OCI-LY7 (cell line): ENCODE results near the gene MTG2. TPM values are rescaled to one million over a fixed set of nuclear protein-coding genes. Genes with fewer than 3 reads are reported as not detected.

Source experiments
- BruUV-seq: library from RNA; stranded (reverse); fragments of 400-500 nt; replicated peaks from 2 replicates; lab custom pipeline; 2021; lab: Mats Ljungman, UMichigan
- CTCF ChIA-PET: fragments of 300-600 bp; sonication (Branson Sonifier 250); formaldehyde crosslinking; loops from one replicate; lab custom pipeline; 2022; ENCODE audit warnings: antibody characterized with exemption; ENCODE audit not compliant: unreplicated experiment; lab: Charles Lee
- POLR2A ChIA-PET: fragments of 300-600 bp; sonication (Branson Sonifier 250); formaldehyde crosslinking; loops from one replicate; lab custom pipeline; 2022; ENCODE audit warnings: antibody characterized with exemption; lab: Charles Lee
- DNase-seq: peaks from one replicate; pipeline ENCODE4 v3.0.0-alpha.2; 2015; ENCODE audit warnings: low spot score
- H2AFZ ChIP-seq: fragments of 200-600 bp; sonication (generic), shearing (Covaris generic); 2 replicates; pipeline ENCODE4 v1.6.1; 2014; ENCODE audit warnings: mild to moderate bottlenecking, antibody characterized with exemption, low read length, moderate library complexity
- H3K27ac ChIP-seq: fragments of 200-600 bp; sonication (generic); 2 replicates; pipeline ENCODE4 v1.5.1; 2014; ENCODE audit warnings: mixed run types, low read depth, mild to moderate bottlenecking, moderate library complexity, low read length, inconsistent platforms; ENCODE audit not compliant: poor library complexity, severe bottlenecking
- H3K36me3 ChIP-seq: fragments of 200-600 bp; sonication (generic); 2 replicates; pipeline ENCODE4 v1.6.1; 2014; ENCODE audit warnings: mild to moderate bottlenecking, antibody characterized with exemption, low read length, moderate library complexity, mixed read lengths; ENCODE audit not compliant: insufficient read depth
- H3K4me1 ChIP-seq: fragments of 200-600 bp; sonication (generic); 2 replicates; pipeline ENCODE4 v1.5.1; 2014; ENCODE audit warnings: mild to moderate bottlenecking, low read length; ENCODE audit not compliant: insufficient read depth, poor library complexity, severe bottlenecking
- H3K4me2 ChIP-seq: fragments of 200-600 bp; sonication (generic); 2 replicates; pipeline ENCODE4 v1.6.1; 2014; ENCODE audit warnings: mild to moderate bottlenecking, low read length
- H3K4me3 ChIP-seq: fragments of 200-600 bp; sonication (generic); 2 replicates; pipeline ENCODE4 v1.5.1; 2014; ENCODE audit warnings: mild to moderate bottlenecking, low read depth, low read length; ENCODE audit not compliant: poor library complexity, severe bottlenecking
- H3K79me2 ChIP-seq: fragments of 200-600 bp; sonication (generic); 2 replicates; pipeline ENCODE4 v1.6.1; 2016; ENCODE audit warnings: low read depth, mild to moderate bottlenecking, low read length, moderate library complexity, mixed read lengths; ENCODE audit not compliant: insufficient read depth
- H3K9me2 ChIP-seq: fragments of 200-600 bp; sonication (generic); 2 replicates; pipeline ENCODE4 v1.6.1; 2016; ENCODE audit warnings: mild to moderate bottlenecking, low read length, mixed read lengths; ENCODE audit not compliant: insufficient read depth
- H3K9me3 ChIP-seq: fragments of 200-600 bp; sonication (generic); 2 replicates; pipeline ENCODE4 v1.6.1; 2014; ENCODE audit warnings: mild to moderate bottlenecking, mixed run types, low read length, mixed read lengths
- H4K20me1 ChIP-seq: fragments of 200-600 bp; sonication (generic); 2 replicates; pipeline ENCODE4 v1.6.1; 2014; ENCODE audit warnings: mild to moderate bottlenecking, antibody characterized with exemption, low read length, moderate library complexity, mixed read lengths; ENCODE audit not compliant: insufficient read depth
- CTCF ChIP-seq: fragments of 200-600 bp; sonication (generic); conservative IDR thresholded peaks from 2 replicates; pipeline ENCODE4 v1.5.1; 2014; ENCODE audit warnings: mild to moderate bottlenecking, antibody characterized with exemption, low read length, moderate library complexity, mixed read lengths
- EZH2phosphoT487 ChIP-seq: fragments of 200-600 bp; sonication (generic); IDR thresholded peaks from 2 replicates; pipeline ENCODE4 v1.6.1; 2018; ENCODE audit warnings: low read depth, borderline replicate concordance, mild to moderate bottlenecking, mixed run types, antibody characterized with exemption, low read length, moderate library complexity, mixed read lengths
- intact Hi-C: fragments of 100-400 bp; cut with micrococcal nuclease; formaldehyde crosslinking; loops from one replicate; pipeline ENCODE4 v1.10.0; 2022; ENCODE audit not compliant: unreplicated experiment
- total RNA-seq, 2 experiments: library from RNA; depleted of rRNA in 1 of 2; stranded (reverse); fragments of >200 nt in 1 of 2; shearing (Covaris generic) in 1 of 2; gene quantifications; 2 replicates each; pipeline ENCODE4 v1.2.3, GENCODE V29; 2014 to 2022

The MTG2 gene
- total RNA-seq, 2 experiments from 2014 or later: 24.1 to 37.5 TPM

GRCh38 chr20:62225820-62226635, 43.2 kb downstream of the MTG2 start:
- Histone ChIP-seq H3K9me3 (no peaks in the 10 kb centered on the region), H3K4me2 (no peak overlapping the region), H2AFZ (no peak overlapping the region), H3K4me1 (no peaks in the 10 kb centered on the region), H3K36me3 (no peaks in the 10 kb centered on the region), H3K4me3 (no peak overlapping the region), H3K9me2 (no peaks in the 10 kb centered on the region), H3K27ac (no peak overlapping the region), H4K20me1 (no peaks in the 10 kb centered on the region), H3K79me2 (no peaks in the 10 kb centered on the region)
- intact Hi-C loops: no loop called here
- no peak for TF ChIP-seq CTCF
- no peak for TF ChIP-seq EZH2phosphoT487
- ChIA-PET POLR2A (no interaction called here), CTCF (no interaction called here)
- DNase-seq: no peak
- BruUV-seq: no TSS peak

- Histone ChIP-seq H3K9me2 (no peaks in the 10 kb centered on the region), H3K27ac (no peak overlapping the region), H3K9me3 (no peaks in the 10 kb centered on the region), H3K4me1 (no peaks in the 10 kb centered on the region), H3K36me3 (no peaks in the 10 kb centered on the region), H3K4me3 (no peak overlapping the region), H3K4me2 (no peak overlapping the region), H2AFZ (no peak overlapping the region), H3K79me2 (no peaks in the 10 kb centered on the region), H4K20me1 (no peaks in the 10 kb centered on the region)
- TF ChIP-seq CTCF (no peak), EZH2phosphoT487 (no peak)
- DNase-seq: no peak
- ChIA-PET POLR2A (no interaction called here), CTCF (no interaction called here)
- no TSS peak for BruUV-seq
- intact Hi-C loops: no loop called here
These were observed 44.1 kb downstream of the MTG2 start for GRCh38 chr20:62226707-62227590.
